HG03469 (cell line): ENCODE measurements around the gene FXYD5.

Experiments
- ATAC-seq: cut with Tn5 transposase; IDR thresholded peaks from one replicate; pipeline ENCODE4 v1.9.1; 2021; ENCODE audit warnings: mild to moderate bottlenecking, moderate library complexity, moderate number of reproducible peaks; ENCODE audit not compliant: unreplicated experiment

FXYD5 gene

DNA sequence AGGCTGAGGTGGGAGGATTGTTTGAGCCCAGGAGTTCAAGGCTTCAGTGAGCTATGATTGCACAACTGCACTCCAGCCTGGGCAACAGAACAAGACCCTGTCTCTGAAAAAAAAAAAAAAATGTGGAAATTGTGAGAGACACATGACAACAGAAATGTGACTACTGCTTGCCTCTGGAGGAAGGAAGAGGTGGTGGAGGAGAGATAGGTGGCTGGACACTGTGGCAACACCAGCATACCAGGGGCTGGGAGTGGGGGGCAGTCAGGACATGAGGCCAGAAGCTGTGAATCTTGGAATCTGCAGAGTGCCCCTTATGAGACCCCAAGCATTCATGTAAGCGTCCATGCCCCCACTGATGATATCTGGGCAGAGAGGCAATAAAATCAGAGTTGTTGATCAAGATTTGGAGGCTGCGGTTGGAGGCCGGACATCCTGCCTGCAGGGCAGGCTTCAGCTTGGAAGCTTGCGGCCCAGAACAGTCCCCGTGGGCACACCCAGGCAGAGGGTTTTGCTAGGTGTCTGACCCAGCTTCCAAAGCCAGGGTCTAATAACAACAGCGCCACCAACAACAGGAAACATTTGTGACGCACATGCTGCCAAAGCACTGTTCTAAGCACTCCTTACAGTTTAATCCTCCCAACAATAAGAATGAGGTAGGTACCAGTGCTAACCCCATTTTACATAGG lies 57.2 kb downstream of the FXYD5 start:
- no peak for ATAC-seq

DNA sequence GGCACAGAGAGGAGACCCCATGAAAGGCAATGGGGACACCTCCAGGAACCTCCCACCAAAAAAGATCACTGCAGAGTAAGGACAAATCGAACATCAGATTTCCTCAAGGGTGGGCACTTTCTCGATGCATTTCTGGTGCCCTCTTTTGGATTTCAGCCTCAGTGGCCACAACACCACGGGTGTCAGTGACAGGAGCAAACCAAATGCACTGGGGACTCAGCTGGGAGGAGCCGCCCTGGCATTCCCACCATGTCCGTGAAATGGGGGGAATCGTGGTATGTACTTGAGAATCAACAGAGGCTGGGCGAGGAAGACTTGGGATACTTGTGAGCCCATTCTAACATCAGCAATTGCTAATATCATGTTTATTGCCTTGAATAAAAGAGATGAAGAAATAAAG lies 57.7 kb downstream of the FXYD5 start:
- ATAC-seq: no peak

DNA sequence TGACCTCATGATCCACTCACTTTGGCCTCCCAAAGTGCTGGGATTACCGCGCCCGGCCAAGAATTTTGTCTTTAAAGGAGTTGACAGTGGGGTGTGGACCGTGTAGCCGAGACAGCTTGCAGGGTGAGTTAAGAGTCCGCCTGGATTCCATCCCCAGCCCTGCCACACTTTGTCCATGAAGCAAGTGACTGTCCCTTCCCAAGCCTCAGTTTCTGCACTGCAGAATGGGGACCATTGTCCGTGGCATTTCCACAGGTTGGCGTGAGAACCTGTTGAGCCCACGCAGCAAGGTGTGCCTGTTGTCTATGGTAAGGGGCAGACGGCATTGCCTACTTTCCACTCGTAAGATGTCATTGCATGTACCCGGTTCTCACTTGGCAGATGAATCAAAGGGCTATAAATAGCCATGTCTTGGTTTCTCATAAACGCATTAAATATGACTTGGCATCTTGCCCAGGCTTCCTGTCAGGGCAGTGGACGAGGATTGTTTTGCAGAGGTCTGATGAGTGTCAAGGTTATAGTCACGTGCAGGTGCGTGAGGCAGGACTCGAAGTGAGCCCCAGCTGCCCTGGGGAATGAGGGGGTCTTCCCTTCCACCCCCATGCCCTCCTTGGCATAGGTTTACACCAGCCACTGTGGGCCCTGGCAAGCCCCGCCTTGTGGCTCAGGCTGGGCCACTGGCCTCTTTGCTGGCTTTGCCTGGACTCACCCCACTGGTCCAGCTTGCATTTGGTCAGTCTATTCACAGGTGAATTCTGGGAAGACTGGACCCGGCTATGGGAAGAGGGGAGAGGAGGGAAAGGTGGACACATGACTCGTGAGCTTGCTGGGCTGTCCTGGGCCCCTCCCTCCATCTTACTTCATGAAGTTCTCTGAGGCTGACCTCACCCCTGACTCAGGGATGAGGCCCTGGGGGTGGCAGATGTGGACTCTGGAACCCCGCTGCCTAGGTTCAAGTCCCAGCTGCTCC lies 59.4 kb downstream of the FXYD5 start:
- ATAC-seq: no peak

DNA sequence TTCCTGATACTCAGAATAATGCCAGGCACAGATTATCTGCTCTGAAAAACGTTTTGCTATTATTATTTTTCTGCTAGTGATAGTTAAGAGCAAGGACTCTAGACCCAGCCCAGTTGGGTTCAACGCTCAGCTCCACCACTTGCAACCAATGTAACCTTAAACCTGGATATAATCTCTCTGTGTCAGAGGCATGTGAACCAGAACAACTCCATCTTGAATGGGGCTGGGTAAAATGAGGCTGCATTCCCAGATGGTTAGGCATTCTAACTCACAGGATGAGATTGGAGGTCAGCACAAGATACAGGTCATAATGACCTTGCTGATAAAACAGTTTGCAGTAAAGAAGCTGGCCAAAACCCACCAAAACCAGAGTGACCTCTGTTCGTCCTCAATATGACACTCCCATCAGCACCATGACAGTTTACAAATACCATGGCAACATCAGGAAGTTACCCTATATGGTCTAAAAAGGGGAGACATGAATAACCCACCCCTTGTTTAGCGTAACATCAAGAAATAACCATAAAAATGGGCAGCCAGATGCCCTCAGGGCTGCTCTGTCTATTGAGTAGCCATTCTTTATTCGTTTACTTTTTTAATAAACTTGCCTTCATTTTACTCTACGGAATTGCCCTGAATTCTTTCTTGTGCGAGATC lies 60.4 kb downstream of the FXYD5 start:
- no peak for ATAC-seq

DNA sequence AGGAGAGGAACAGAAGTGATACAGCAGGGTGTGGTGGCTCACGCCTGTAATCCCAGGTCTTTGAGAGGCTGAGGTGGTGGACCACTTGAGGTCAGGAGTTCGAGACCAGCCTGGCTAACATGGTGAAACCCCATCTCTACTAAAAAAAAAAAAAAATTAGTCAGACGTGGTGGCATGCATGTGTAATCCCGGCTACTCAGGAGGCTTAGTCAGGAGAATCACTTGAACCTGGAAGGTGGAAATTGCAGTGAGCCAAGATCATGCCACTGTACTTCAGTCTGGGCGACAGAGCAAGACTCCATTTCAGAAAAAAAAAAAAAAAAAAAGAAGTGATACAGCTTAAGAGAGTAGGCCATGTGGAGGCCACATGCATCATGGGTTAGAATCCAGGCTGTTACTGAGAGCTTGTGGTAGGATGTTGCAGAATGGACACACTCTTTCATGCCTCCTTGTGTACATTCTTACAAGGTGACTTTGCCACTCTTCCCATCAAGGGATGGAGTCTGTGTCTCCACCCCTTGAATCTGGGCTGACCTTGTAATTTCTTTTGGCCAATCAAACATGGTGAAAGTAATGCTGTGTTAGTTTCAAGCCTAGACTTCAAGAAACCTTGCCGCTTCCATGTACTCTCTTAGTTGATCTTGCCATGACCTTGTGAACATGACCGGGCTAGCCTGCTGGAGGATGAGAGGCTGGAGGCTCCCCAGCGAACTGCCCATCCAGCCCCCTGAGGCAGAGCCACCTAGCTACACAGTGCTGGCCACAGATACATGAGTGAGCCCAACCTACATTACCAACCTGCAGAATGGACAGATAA lies 61.7 kb downstream of the FXYD5 start:
- ATAC-seq: no peak

DNA sequence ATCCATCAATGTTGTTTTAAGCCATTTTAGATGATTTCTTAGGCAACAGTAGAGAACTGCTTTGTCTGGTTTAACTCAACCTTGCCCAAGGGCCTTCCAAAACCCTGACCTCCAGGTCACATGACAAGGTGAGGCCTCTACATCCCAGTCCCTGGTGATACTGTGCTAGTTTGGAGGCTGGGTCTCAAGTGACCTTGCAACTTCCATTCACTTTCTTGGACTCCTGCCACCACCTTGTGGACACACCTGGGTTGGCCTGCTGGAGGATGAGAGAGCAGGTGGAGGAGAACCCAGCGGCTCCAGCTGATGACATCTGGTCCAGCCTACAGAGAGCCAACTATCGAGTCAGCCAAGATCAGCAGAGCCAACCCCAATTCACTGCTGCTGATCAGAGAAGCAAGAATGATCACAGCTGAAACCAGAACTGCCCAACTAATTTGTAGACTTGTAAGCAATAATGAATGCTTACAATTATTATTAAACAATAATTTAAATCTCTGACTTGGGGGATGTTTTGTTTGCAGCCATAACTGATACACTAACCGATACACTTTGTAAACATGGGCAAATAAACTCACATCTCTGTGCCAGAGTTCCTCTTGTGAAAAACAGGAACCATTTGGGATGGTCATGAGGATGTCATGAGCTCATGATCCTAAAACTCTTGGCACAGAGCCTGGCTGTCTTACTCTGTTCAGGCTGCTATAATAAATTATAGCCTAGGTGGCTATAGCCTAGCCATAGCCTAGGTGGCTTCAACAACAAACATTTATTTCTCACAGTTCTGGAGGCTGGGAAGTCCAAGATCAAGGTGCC lies 62.5 kb downstream of the FXYD5 start:
- no peak for ATAC-seq

DNA sequence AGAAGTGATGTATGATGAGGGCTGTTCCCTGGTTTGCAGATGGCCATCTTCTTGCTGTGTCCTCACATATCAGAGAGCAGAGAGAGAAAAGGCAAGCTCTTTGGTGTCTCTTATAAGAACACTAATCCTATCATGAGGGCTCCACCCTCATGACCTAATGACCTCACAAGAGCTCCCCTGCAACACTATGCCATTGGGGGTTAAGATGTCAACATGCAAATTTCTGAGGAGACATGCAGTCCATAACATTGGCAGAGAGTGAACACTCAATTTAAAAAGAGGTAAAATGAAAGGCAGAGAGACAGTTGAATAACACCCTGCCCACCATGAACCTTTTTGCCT lies 63.1 kb downstream of the FXYD5 start:
- no peak for ATAC-seq

DNA sequence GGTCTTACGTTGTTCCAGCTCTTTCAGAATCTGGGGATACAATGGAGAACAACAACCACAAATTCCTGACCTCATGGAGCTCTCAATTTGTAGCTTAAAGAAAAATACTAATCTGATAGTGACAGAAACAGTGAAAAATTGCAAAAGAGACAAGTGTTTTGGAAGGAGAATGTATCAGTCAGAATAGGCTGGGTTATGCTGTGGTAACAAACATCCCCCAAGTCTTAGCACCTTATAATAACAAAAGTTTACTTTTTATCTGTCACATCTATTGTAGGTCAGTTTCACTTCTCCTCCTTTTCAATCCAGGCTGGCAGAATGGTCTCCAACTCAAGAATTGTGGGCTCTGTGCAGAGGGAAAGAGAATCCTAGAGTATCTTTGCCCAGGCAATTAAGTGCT lies 64.5 kb downstream of the FXYD5 start:
- no peak for ATAC-seq
